Gastrocnemius medialis (tissue), 4 donors: ENCODE measurements around the gene RHBDD1. TPM values are rescaled to one million over a fixed set of nuclear protein-coding genes. Genes with fewer than 3 reads are reported as not detected.

ENCODE experiments used
- ATAC-seq, 2 donors: fragments of 150-250 bp; one replicate each; pipeline ENCODE4 v1.9.1; 2016
- DNase-seq, 2 donors: peaks; one replicate each; pipeline ENCODE4 v3.0.0-alpha.2; 2019
- H3K27ac ChIP-seq, 4 donors: fragments of 200-600 bp; sonication (generic); 1 replicate in 1 of 4; 2 replicates in 3 of 4; pipeline ENCODE4 v1.5.1; 2016 to 2018; ENCODE audit warnings: mild to moderate bottlenecking in 2 of 4, moderate library complexity in 1 of 4
- H3K27me3 ChIP-seq, 3 donors: fragments of 200-600 bp; sonication (generic) in 2 of 3; 1 replicate in 1 of 3; 2 replicates in 2 of 3; pipeline versions ENCODE4 v1.5.1 to v1.6.0; 2016 to 2019; ENCODE audit warnings: mild to moderate bottlenecking in 1 of 3, moderate library complexity in 1 of 3
- H3K36me3 ChIP-seq, 2 donors: fragments of 200-600 bp; sonication (generic) in 1 of 2; one replicate each; pipeline ENCODE4 v1.5.1; 2017 to 2018
- H3K4me1 ChIP-seq, 2 donors: fragments of 200-600 bp; sonication (generic) in 1 of 2; one replicate each; pipeline ENCODE4 v1.5.1; 2016 to 2017; ENCODE audit warnings: mild to moderate bottlenecking in 2 of 2
- H3K4me3 ChIP-seq, 4 donors: fragments of 200-600 bp; sonication (generic) in 3 of 4; 1 replicate in 1 of 4; 2 replicates in 3 of 4; pipeline ENCODE4 v1.5.1; 2016 to 2019; ENCODE audit warnings: mild to moderate bottlenecking in 2 of 4
- H3K9me3 ChIP-seq, 3 donors: fragments of 200-600 bp; sonication (generic) in 2 of 3; 1 replicate in 1 of 3; 2 replicates in 2 of 3; pipeline ENCODE4 v1.5.1; 2016 to 2019
- CTCF ChIP-seq, 5 experiments: fragments of 450-650 bp in 3 of 5; fragments of 200-600 bp in 2 of 5; sonication (generic) in 2 of 5; IDR thresholded peaks in 4 of 5; conservative IDR thresholded peaks in 1 of 5; 1 replicate in 4 of 5; 2 replicates in 1 of 5; pipeline ENCODE4 v1.5.1; 2016 to 2019; ENCODE audit warnings: antibody characterized with exemption in 5 of 5, mild to moderate bottlenecking in 3 of 5, moderate library complexity in 3 of 5
- POLR2A ChIP-seq, 2 donors: fragments of 450-650 bp; IDR thresholded peaks; one replicate each; pipeline ENCODE4 v1.6.1; 2017; ENCODE audit warnings: antibody characterized with exemption in 2 of 2, mild to moderate bottlenecking in 2 of 2, moderate library complexity in 2 of 2
- in situ Hi-C, 4 donors: fragments of 200-750 bp; cut with MboI; loops; one replicate each; pipeline versions ENCODE4 v1.15.0 to v1.8.0; 2017; ENCODE audit warnings: low sequenced_read_pairs in 4 of 4
- intact Hi-C: fragments of 100-400 bp; cut with DNase I; formaldehyde crosslinking; loops from one replicate; pipeline ENCODE4 v1.15.1; 2023; ENCODE audit warnings: low total_unique reads
- total RNA-seq, 4 donors: library from RNA; depleted of rRNA; stranded (reverse); fragments of >200 nt; gene quantifications; one replicate each; pipeline versions ENCODE4 v1.1.0 to v1.2.3, GENCODE V29; 2016

Gene RHBDD1
- total RNA-seq, 4 donors from 2014 or later: 6.2 to 14.2 (median 8.7) TPM

GRCh38 chr2:226916669-226917068 is 80.8 kb downstream of the RHBDD1 start:
- in situ Hi-C loops (no loop called here), intact Hi-C loops (no loop called here)
- Histone ChIP-seq H3K27me3 (no peaks in the 10 kb centered on the region), H3K27ac (no peak overlapping the region), H3K36me3 (no peaks in the 10 kb centered on the region), H3K4me1 (no peaks in the 10 kb centered on the region), H3K4me3 (no peak overlapping the region), H3K9me3 (no peaks in the 10 kb centered on the region)
- ATAC-seq (no peak), DNase-seq (no peak)
- TF ChIP-seq CTCF (IDR thresholded peaks at IDR 0.05 in 4 of 5, conservative IDR thresholded peaks at IDR 0.05 in 1 of 5) (no peak), POLR2A (IDR thresholded peaks at IDR 0.05) (no peak)

GRCh38 chr2:226932443-226932842 is 96.6 kb downstream of the RHBDD1 start:
- in situ Hi-C loops: no loop called here

GRCh38 chr2:226934546-226935201 is 98.8 kb downstream of the RHBDD1 start:
- no peak overlapping the region for H3K27ac ChIP-seq
- no peak overlapping the region for H3K4me3 ChIP-seq
- TF ChIP-seq POLR2A (IDR thresholded peaks at IDR 0.05) (no peak), CTCF (IDR thresholded peaks at IDR 0.05 in 4 of 5, conservative IDR thresholded peaks at IDR 0.05 in 1 of 5) (no peak)

More at GRCh38 chr2:226932443-226932842, 96.6 kb downstream of the RHBDD1 start:
- Histone ChIP-seq H3K27me3 (no peaks in the 10 kb centered on the region), H3K27ac (no peak overlapping the region), H3K4me3 (no peak overlapping the region), H3K4me1 (no peaks in the 10 kb centered on the region), H3K36me3 (no peaks in the 10 kb centered on the region), H3K9me3 (no peaks in the 10 kb centered on the region)
- DNase-seq (no peak), ATAC-seq (no peak)
- TF ChIP-seq POLR2A (IDR thresholded peaks at IDR 0.05) (no peak), CTCF (IDR thresholded peaks at IDR 0.05 in 4 of 5, conservative IDR thresholded peaks at IDR 0.05 in 1 of 5) (no peak)
- intact Hi-C loops: no loop called here

GRCh38 chr2:226943862-226944620 is 108.2 kb downstream of the RHBDD1 start:
- H3K4me1 ChIP-seq: no peaks in the 10 kb centered on the region
- TF ChIP-seq POLR2A (IDR thresholded peaks at IDR 0.05) (no peak), CTCF (IDR thresholded peaks at IDR 0.05 in 4 of 5, conservative IDR thresholded peaks at IDR 0.05 in 1 of 5) (no peak)
- H3K4me3 ChIP-seq: no peak overlapping the region
- ATAC-seq (no peak), DNase-seq (no peak)
- in situ Hi-C loops: no loop called here
- H3K9me3 ChIP-seq: no peaks in the 10 kb centered on the region
- H3K27ac ChIP-seq: no peak overlapping the region
- intact Hi-C loops: no loop called here
- no peaks in the 10 kb centered on the region for H3K27me3 ChIP-seq
- no peaks in the 10 kb centered on the region for H3K36me3 ChIP-seq

More at GRCh38 chr2:226934546-226935201, 98.8 kb downstream of the RHBDD1 start:
- no peaks in the 10 kb centered on the region for H3K27me3 ChIP-seq
- no peaks in the 10 kb centered on the region for H3K4me1 ChIP-seq
- in situ Hi-C loops (no loop called here), intact Hi-C loops (no loop called here)
- no peaks in the 10 kb centered on the region for H3K36me3 ChIP-seq
- ATAC-seq: no peak
- H3K9me3 ChIP-seq: no peaks in the 10 kb centered on the region
- no peak for DNase-seq
